ENCODE measurements around the gene PROCA1. TPM values are rescaled to one million over a fixed set of nuclear protein-coding genes. Genes with fewer than 3 reads are reported as not detected.
A peak's percentile ranks its signal among the peaks of the same experiment; 100 is the strongest.

Gene PROCA1
- polyA plus RNA-seq, 4 donors = 2.3 to 5.4 (median 4.4) TPM

DNA sequence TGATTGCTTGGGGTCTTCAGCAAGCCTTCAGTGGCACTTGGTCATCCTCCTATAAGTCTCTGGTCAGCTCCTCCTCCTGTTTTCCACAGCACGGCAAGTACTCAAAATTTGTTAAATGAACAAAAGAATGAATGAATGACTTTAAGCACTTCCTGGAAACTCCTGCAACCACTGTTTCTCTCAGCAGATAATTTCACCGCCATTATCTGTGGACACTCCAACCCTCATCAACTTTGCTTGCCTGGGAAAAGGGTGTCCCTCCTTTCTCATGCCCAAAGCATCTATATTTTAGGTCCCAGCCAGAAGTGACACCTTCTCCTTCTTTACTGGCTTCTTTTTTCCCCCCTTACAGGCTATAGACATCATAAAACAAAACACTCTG is 4.4 kb downstream of the PROCA1 start:
- FAIRE-seq = no peak
- peaks cover 3 to 44% (median 4%) of the 10 kb centered on the region in 3 donors for H3K36me3 ChIP-seq (ENCODE audit: control insufficient read depth in 3 of 3, insufficient read depth in 2 of 3, low read depth in 1 of 3, low read length in 3 of 3)
- DNase-seq = no peak
- H3K4me1 ChIP-seq (ENCODE audit: control insufficient read depth in 3 of 3, insufficient read depth in 2 of 3, low read depth in 1 of 3, low read length in 2 of 3) = peaks cover 0 to 19% (median 1%) of the 10 kb centered on the region in 3 donors
- no peaks in the 10 kb centered on the region for H3K9me3 ChIP-seq (ENCODE audit: control insufficient read depth in 2 of 2, insufficient read depth in 1 of 2, low read depth in 1 of 2, low read length in 1 of 2)
- no peaks in the 10 kb centered on the region for H3K27me3 ChIP-seq (ENCODE audit: control insufficient read depth in 3 of 3, insufficient read depth in 3 of 3, low read length in 3 of 3)
- H3K27ac ChIP-seq (ENCODE audit: low read depth in 1 of 3, low read length in 2 of 3) = no peak overlapping the region
- WGBS, 3 donors = 78 to 88% (median 85%) methylated on average over 2 of the region's 2 CpGs
- H3K4me3 ChIP-seq (ENCODE audit: low read depth in 1 of 3, low read length in 3 of 3) = no peak overlapping the region

- Histone ChIP-seq H3K9me3 (ENCODE audit: control insufficient read depth in 2 of 2, insufficient read depth in 1 of 2, low read depth in 1 of 2, low read length in 1 of 2) (no peaks in the 10 kb centered on the region), H3K4me1 (ENCODE audit: control insufficient read depth in 3 of 3, insufficient read depth in 2 of 3, low read depth in 1 of 3, low read length in 2 of 3) (peaks cover 0 to 13% (median 0%) of the 10 kb centered on the region in 3 donors), H3K36me3 (ENCODE audit: control insufficient read depth in 3 of 3, insufficient read depth in 2 of 3, low read depth in 1 of 3, low read length in 3 of 3) (peaks cover 3 to 50% (median 7%) of the 10 kb centered on the region in 3 donors), H3K27ac (ENCODE audit: low read depth in 1 of 3, low read length in 2 of 3) (no peak overlapping the region), H3K27me3 (ENCODE audit: control insufficient read depth in 3 of 3, insufficient read depth in 3 of 3, low read length in 3 of 3) (no peaks in the 10 kb centered on the region), H3K4me3 (ENCODE audit: low read depth in 1 of 3, low read length in 3 of 3) (no peak overlapping the region)
- 59 to 66% (median 66%) methylated on average over 4 to 6 of the region's 7 CpGs for WGBS, 3 donors
- DNase-seq = no peak
- FAIRE-seq = no peak
Observed at GRCh38 chr17:28706471-28707338, 5.0 kb downstream of the PROCA1 start.

DNA sequence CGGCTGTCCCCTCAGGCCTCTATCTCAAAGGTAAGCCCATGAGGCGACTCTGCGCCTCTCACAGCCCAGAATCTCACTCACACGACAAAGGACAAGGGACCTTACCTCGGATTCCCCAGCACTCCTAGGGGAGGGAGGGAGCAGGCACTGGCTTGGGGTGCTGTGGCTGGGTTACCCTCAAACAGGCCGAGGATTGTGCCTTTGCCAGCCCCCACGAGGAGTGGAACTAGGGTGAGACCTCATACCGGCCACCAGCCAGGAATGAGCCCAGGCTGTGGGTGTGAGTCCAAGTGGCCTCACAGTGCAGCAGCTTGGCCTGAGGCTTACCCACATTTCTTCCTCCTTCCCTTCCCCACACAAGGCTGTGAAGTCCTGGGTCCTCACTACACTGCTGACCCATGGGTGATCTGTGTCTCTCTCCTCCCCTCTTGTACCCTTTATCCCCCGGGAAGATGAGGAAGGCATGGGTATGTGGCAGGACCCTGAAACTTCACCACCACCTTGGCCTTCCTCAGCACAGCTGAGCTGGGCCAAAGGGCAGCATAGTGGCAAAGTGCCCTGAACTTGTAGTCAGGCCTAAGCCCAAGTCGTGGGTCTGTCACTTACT is 5.9 kb downstream of the PROCA1 start:
- no peak overlapping the region for H3K4me3 ChIP-seq (ENCODE audit: low read depth in 1 of 3, low read length in 3 of 3)
- peaks cover 0 to 9% (median 0%) of the 10 kb centered on the region in 3 donors for H3K4me1 ChIP-seq (ENCODE audit: control insufficient read depth in 3 of 3, insufficient read depth in 2 of 3, low read depth in 1 of 3, low read length in 2 of 3)
- peaks cover 9 to 59% (median 11%) of the 10 kb centered on the region in 3 donors for H3K36me3 ChIP-seq (ENCODE audit: control insufficient read depth in 3 of 3, insufficient read depth in 2 of 3, low read depth in 1 of 3, low read length in 3 of 3)
- FAIRE-seq (no peak), DNase-seq (no peak)
- peak overlapping the region in 1 of 3 donors; percentile 13 for H3K27ac ChIP-seq (ENCODE audit: low read depth in 1 of 3, low read length in 2 of 3)
- no peaks in the 10 kb centered on the region for H3K9me3 ChIP-seq (ENCODE audit: control insufficient read depth in 2 of 2, insufficient read depth in 1 of 2, low read depth in 1 of 2, low read length in 1 of 2)
- no peaks in the 10 kb centered on the region for H3K27me3 ChIP-seq (ENCODE audit: control insufficient read depth in 3 of 3, insufficient read depth in 3 of 3, low read length in 3 of 3)
- WGBS, 3 donors = 70 to 79% (median 76%) methylated on average over 10 of the region's 10 CpGs

- H3K9me3 ChIP-seq (ENCODE audit: control insufficient read depth in 2 of 2, insufficient read depth in 1 of 2, low read depth in 1 of 2, low read length in 1 of 2) = no peaks in the 10 kb centered on the region
- 75 to 82% (median 78%) methylated on average over 5 of the region's 5 CpGs for WGBS, 3 donors
- H3K27ac ChIP-seq (ENCODE audit: low read depth in 1 of 3, low read length in 2 of 3) = no peak overlapping the region
- H3K27me3 ChIP-seq (ENCODE audit: control insufficient read depth in 3 of 3, insufficient read depth in 3 of 3, low read length in 3 of 3) = no peaks in the 10 kb centered on the region
- H3K36me3 ChIP-seq (ENCODE audit: control insufficient read depth in 3 of 3, insufficient read depth in 2 of 3, low read depth in 1 of 3, low read length in 3 of 3) = peaks cover 14 to 66% (median 16%) of the 10 kb centered on the region in 3 donors
- FAIRE-seq (no peak), DNase-seq (no peak)
- no peak overlapping the region for H3K4me3 ChIP-seq (ENCODE audit: low read depth in 1 of 3, low read length in 3 of 3)
- peaks cover 0 to 11% (median 2%) of the 10 kb centered on the region in 3 donors for H3K4me1 ChIP-seq (ENCODE audit: control insufficient read depth in 3 of 3, insufficient read depth in 2 of 3, low read depth in 1 of 3, low read length in 2 of 3)
Observed at GRCh38 chr17:28705074-28705659, 6.5 kb downstream of the PROCA1 start.

DNA sequence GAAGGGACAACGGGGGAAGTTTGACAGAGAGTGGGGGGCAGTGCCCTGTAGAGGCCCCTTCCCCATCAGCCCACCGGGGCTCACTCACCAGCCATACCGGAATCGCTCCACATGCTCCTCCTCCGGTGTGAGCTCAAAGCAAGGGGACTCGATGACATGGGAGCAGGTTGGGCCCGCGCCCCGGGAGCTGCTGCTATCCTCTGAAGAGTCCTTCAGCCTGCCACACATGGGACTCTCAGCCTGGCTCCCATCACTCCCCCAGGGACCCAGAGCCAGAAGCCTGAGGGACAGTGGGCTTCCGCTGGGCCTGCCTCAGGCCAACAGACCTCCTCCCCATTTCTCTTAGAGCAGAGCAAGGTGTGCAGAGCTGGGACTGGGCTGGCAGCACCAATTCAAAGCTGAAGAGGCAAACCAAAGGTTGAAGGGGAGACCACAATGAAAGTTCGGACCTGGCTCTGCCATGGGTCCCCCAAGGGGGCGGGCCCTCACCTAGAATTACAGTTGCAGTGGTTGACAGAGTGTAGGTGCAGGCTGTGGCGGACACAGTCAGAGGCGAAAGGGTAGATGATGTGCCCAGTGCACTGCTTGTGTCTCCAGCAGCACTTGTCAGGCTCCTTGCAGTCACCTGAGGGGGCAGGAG is 7.3 kb downstream of the PROCA1 start:
- H3K4me1 ChIP-seq (ENCODE audit: control insufficient read depth in 3 of 3, insufficient read depth in 2 of 3, low read depth in 1 of 3, low read length in 2 of 3) = peaks cover 0 to 15% (median 2%) of the 10 kb centered on the region in 3 donors
- no peak overlapping the region for H3K4me3 ChIP-seq (ENCODE audit: low read depth in 1 of 3, low read length in 3 of 3)
- DNase-seq (no peak), FAIRE-seq (no peak)
- H3K27me3 ChIP-seq (ENCODE audit: control insufficient read depth in 3 of 3, insufficient read depth in 3 of 3, low read length in 3 of 3) = no peaks in the 10 kb centered on the region
- peaks cover 16 to 74% (median 22%) of the 10 kb centered on the region in 3 donors for H3K36me3 ChIP-seq (ENCODE audit: control insufficient read depth in 3 of 3, insufficient read depth in 2 of 3, low read depth in 1 of 3, low read length in 3 of 3)
- H3K27ac ChIP-seq (ENCODE audit: low read depth in 1 of 3, low read length in 2 of 3) = no peak overlapping the region
- no peaks in the 10 kb centered on the region for H3K9me3 ChIP-seq (ENCODE audit: control insufficient read depth in 2 of 2, insufficient read depth in 1 of 2, low read depth in 1 of 2, low read length in 1 of 2)
- WGBS, 3 donors = 94 to 97% (median 94%) methylated on average over 13 to 14 of the region's 14 CpGs

DNA sequence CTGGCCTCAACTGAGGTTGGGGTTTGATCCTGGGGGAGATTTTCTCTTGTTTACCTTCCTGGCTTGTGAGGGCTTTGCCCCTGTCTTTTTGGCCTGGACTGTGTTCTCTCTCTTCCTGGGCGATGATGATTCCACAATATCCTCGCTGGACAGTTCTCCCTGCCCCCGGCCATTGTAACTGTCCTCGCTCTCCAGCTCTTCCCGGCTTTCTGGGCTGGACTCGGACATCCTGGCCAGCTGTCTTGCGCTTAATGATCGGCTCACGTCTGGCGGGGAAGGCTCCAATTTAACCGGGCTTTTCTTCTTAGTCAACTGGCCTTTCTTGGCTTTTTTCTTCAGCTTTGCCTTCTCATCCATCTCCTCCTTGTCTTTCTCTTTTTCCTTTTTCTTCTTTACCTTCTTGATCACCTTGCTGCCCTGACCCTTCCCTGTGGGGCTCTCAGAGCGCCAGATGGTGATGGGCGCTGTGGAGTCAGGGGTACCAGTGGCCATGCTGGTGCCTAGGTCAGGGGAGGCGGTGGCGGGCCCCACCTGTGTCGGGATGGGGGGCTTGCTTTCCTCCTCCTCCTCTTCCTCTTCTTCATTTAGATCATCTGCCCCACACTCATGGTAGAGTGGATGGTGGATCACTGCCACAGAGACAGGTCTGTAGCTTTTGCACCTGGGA is 8.0 kb downstream of the PROCA1 start:
- no peak for FAIRE-seq
- H3K27ac ChIP-seq (ENCODE audit: low read depth in 1 of 3, low read length in 2 of 3) = no peak overlapping the region
- H3K4me1 ChIP-seq (ENCODE audit: control insufficient read depth in 3 of 3, insufficient read depth in 2 of 3, low read depth in 1 of 3, low read length in 2 of 3) = peaks cover 0 to 21% (median 8%) of the 10 kb centered on the region in 3 donors
- H3K4me3 ChIP-seq (ENCODE audit: low read depth in 1 of 3, low read length in 3 of 3) = no peak overlapping the region
- no peaks in the 10 kb centered on the region for H3K9me3 ChIP-seq (ENCODE audit: control insufficient read depth in 2 of 2, insufficient read depth in 1 of 2, low read depth in 1 of 2, low read length in 1 of 2)
- WGBS, 3 donors = 83 to 89% (median 88%) methylated on average over 16 of the region's 16 CpGs
- peaks cover 21 to 81% (median 29%) of the 10 kb centered on the region in 3 donors for H3K36me3 ChIP-seq (ENCODE audit: control insufficient read depth in 3 of 3, insufficient read depth in 2 of 3, low read depth in 1 of 3, low read length in 3 of 3)
- DNase-seq = no peak
- H3K27me3 ChIP-seq (ENCODE audit: control insufficient read depth in 3 of 3, insufficient read depth in 3 of 3, low read length in 3 of 3) = no peaks in the 10 kb centered on the region

- Histone ChIP-seq H3K4me3 (ENCODE audit: low read depth in 1 of 3, low read length in 3 of 3) (no peak overlapping the region), H3K27me3 (ENCODE audit: control insufficient read depth in 3 of 3, insufficient read depth in 3 of 3, low read length in 3 of 3) (no peaks in the 10 kb centered on the region), H3K36me3 (ENCODE audit: control insufficient read depth in 3 of 3, insufficient read depth in 2 of 3, low read depth in 1 of 3, low read length in 3 of 3) (peaks cover 21 to 90% (median 34%) of the 10 kb centered on the region in 3 donors), H3K4me1 (ENCODE audit: control insufficient read depth in 3 of 3, insufficient read depth in 2 of 3, low read depth in 1 of 3, low read length in 2 of 3) (peaks cover 0 to 29% (median 9%) of the 10 kb centered on the region in 3 donors), H3K27ac (ENCODE audit: low read depth in 1 of 3, low read length in 2 of 3) (no peak overlapping the region), H3K9me3 (ENCODE audit: control insufficient read depth in 2 of 2, insufficient read depth in 1 of 2, low read depth in 1 of 2, low read length in 1 of 2) (no peaks in the 10 kb centered on the region)
- 79 to 87% (median 79%) methylated on average over 3 of the region's 3 CpGs for WGBS, 3 donors
- no peak for DNase-seq
- no peak for FAIRE-seq
Observed at GRCh38 chr17:28702752-28703150, 8.9 kb downstream of the PROCA1 start.

Data from small intestine (tissue), 7 donors.